Natural killer cell (primary cell): ENCODE data around the gene IGFBP2. TPM values are rescaled to one million over a fixed set of nuclear protein-coding genes. Genes with fewer than 3 reads are reported as not detected.

Experiments used
- ATAC-seq, 3 donors: fragments of 150-1000 bp in 2 of 3; fragments of 200-7000 bp in 1 of 3; cut with Tn5 transposase; 1 replicate in 1 of 3; 2 replicates in 2 of 3; pipeline ENCODE4 v1.10.0; 2021; ENCODE audit warnings: mild to moderate bottlenecking in 2 of 3, moderate library complexity in 2 of 3
- DNase-seq, 2 donors: peaks; one replicate each; pipeline versions ENCODE4 v3.0.0 to v3.0.0-alpha.2; 2013 to 2021; ENCODE audit warnings: mixed read lengths in 1 of 2
- H3K27ac ChIP-seq: one replicate; pipeline ENCODE4 v1.5.1; 2013; ENCODE audit warnings: mild to moderate bottlenecking, low read length
- H3K27me3 ChIP-seq: one replicate; pipeline ENCODE4 v1.6.1; 2013; ENCODE audit warnings: low read length; ENCODE audit not compliant: control insufficient read depth, insufficient read depth
- H3K36me3 ChIP-seq: one replicate; pipeline ENCODE4 v1.6.1; 2013; ENCODE audit warnings: low read length; ENCODE audit not compliant: control insufficient read depth, insufficient read depth
- H3K4me1 ChIP-seq: one replicate; pipeline ENCODE4 v1.6.1; 2013; ENCODE audit warnings: low read length; ENCODE audit not compliant: control insufficient read depth, insufficient read depth
- H3K4me3 ChIP-seq: one replicate; pipeline ENCODE4 v1.5.1; 2013; ENCODE audit warnings: low read length
- H3K9me3 ChIP-seq: one replicate; pipeline ENCODE4 v1.6.1; 2013; ENCODE audit warnings: low read length; ENCODE audit not compliant: control insufficient read depth, insufficient read depth
- H3K27ac Mint-ChIP-seq, 2 donors: one replicate each; pipeline ENCODE4 v1.8.0; 2022; ENCODE audit warnings: mild to moderate bottlenecking in 2 of 2, mixed read lengths in 2 of 2, moderate library complexity in 1 of 2
- H3K27me3 Mint-ChIP-seq, 2 donors: one replicate each; pipeline ENCODE4 v1.8.0; 2022; ENCODE audit warnings: low read depth in 2 of 2, mixed read lengths in 2 of 2
- H3K36me3 Mint-ChIP-seq: one replicate; pipeline ENCODE4 v1.8.0; 2022; ENCODE audit warnings: mixed read lengths
- H3K4me1 Mint-ChIP-seq, 2 donors: one replicate each; pipeline ENCODE4 v1.8.0; 2022; ENCODE audit warnings: mixed read lengths in 2 of 2
- H3K4me3 Mint-ChIP-seq: one replicate; pipeline ENCODE4 v1.8.0; 2022; ENCODE audit warnings: mild to moderate bottlenecking, moderate library complexity, mixed read lengths
- H3K9me3 Mint-ChIP-seq, 2 donors: one replicate each; pipeline ENCODE4 v1.8.0; 2022; ENCODE audit warnings: mixed read lengths in 2 of 2
- WGBS: methylation state at CpG from one replicate; pipeline ENCODE4 v1.1.7; 2013; ENCODE audit warnings: missing lambda C conversion rate; ENCODE audit not compliant: insufficient coverage; 5-methylcytosine and 5-hydroxymethylcytosine counted together
- intact Hi-C: fragments of 100-400 bp; cut with micrococcal nuclease; formaldehyde crosslinking; loops from one replicate; pipeline ENCODE4 v1.14.2; 2022
- total RNA-seq, 4 donors: library from RNA; stranded (reverse); fragments of 120-200 nt in 1 of 4; gene quantifications; one replicate each; pipeline versions ENCODE4 v1.2.3 to v1.2.4, GENCODE V29; 2013 to 2022
- TF ChIP-seq, protein P1 (sequence below): fragments of 200-600 bp; IDR thresholded peaks from one replicate; pipeline ENCODE4 v1.8.0; 2022; ENCODE audit warnings: antibody characterized with exemption

Gene IGFBP2
- total RNA-seq, 3 donors from 2014 or later (not counting 1 experiment from before 2014, with no cell fraction given) = 0.21 TPM; not detected in 2

DNA sequence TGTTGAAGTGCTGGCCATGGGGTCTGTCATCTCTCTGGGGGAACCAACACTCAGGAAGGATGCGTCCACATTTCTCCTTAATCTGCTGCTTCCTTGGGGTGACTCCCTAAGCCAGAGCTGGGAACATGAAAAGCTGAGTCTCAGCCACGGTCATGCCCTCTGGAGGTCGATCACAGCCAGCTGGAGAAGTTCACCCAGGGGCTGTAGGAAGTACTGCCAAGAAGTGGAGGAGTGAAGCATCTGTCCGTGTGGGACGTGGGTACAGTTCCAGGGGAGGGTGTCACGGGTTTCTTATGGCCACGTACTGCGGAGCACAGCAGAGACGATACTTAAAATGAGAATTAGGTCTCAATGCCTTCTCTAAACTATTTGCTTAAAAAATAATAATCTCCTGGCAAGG lies 42.4 kb upstream of the IGFBP2 start:
- Mint-ChIP-seq H3K27me3 (no peaks in the 10 kb centered on the region), H3K4me1 (peaks cover 5 to 6% of the 10 kb centered on the region in 2 donors), H3K27ac (no peak overlapping the region), H3K36me3 (no peaks in the 10 kb centered on the region), H3K4me3 (no peak overlapping the region), H3K9me3 (no peaks in the 10 kb centered on the region)
- no peak for ATAC-seq
- H3K27me3 ChIP-seq = no peaks in the 10 kb centered on the region
- no peaks in the 10 kb centered on the region for H3K4me1 ChIP-seq
- no peaks in the 10 kb centered on the region for H3K9me3 ChIP-seq
- 85% methylated on average over 9 of the region's 9 CpGs for WGBS
- intact Hi-C loops = no loop called here
- no peaks in the 10 kb centered on the region for H3K36me3 ChIP-seq
- H3K4me3 ChIP-seq = no peak overlapping the region
- TF ChIP-seq, protein P1, sequence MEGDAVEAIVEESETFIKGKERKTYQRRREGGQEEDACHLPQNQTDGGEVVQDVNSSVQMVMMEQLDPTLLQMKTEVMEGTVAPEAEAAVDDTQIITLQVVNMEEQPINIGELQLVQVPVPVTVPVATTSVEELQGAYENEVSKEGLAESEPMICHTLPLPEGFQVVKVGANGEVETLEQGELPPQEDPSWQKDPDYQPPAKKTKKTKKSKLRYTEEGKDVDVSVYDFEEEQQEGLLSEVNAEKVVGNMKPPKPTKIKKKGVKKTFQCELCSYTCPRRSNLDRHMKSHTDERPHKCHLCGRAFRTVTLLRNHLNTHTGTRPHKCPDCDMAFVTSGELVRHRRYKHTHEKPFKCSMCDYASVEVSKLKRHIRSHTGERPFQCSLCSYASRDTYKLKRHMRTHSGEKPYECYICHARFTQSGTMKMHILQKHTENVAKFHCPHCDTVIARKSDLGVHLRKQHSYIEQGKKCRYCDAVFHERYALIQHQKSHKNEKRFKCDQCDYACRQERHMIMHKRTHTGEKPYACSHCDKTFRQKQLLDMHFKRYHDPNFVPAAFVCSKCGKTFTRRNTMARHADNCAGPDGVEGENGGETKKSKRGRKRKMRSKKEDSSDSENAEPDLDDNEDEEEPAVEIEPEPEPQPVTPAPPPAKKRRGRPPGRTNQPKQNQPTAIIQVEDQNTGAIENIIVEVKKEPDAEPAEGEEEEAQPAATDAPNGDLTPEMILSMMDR = no peak
- no peak for DNase-seq
- H3K27ac ChIP-seq = no peak overlapping the region

GRCh38 chr2:216591480-216591879 lies 41.7 kb upstream of the IGFBP2 start:
- Mint-ChIP-seq H3K4me3 (no peak overlapping the region), H3K27me3 (peaks cover 0 to 5% of the 10 kb centered on the region in 2 donors), H3K36me3 (no peaks in the 10 kb centered on the region), H3K9me3 (no peaks in the 10 kb centered on the region), H3K27ac (no peak overlapping the region), H3K4me1 (peaks cover 5 to 6% of the 10 kb centered on the region in 2 donors)
- Histone ChIP-seq H3K27ac (no peak overlapping the region), H3K4me1 (no peaks in the 10 kb centered on the region), H3K27me3 (no peaks in the 10 kb centered on the region), H3K4me3 (no peak overlapping the region), H3K36me3 (no peaks in the 10 kb centered on the region), H3K9me3 (no peaks in the 10 kb centered on the region)
- 87% methylated on average over 5 of the region's 6 CpGs for WGBS
- ATAC-seq = no peak
- DNase-seq = no peak
- TF ChIP-seq, protein P1 = no peak
- intact Hi-C loops = no loop called here

- Mint-ChIP-seq H3K9me3 (no peaks in the 10 kb centered on the region), H3K36me3 (no peaks in the 10 kb centered on the region), H3K27me3 (peaks cover 6 to 14% of the 10 kb centered on the region in 2 donors), H3K4me1 (peaks cover 1 to 4% of the 10 kb centered on the region in 2 donors), H3K27ac (no peak overlapping the region), H3K4me3 (no peak overlapping the region)
- DNase-seq (no peak), ATAC-seq (no peak)
- Histone ChIP-seq H3K27me3 (no peaks in the 10 kb centered on the region), H3K4me3 (no peak overlapping the region), H3K27ac (no peak overlapping the region), H3K36me3 (no peaks in the 10 kb centered on the region), H3K4me1 (no peaks in the 10 kb centered on the region), H3K9me3 (no peaks in the 10 kb centered on the region)
- intact Hi-C loops = no loop called here
- TF ChIP-seq, protein P1 = no peak
- no CpG with 5 or more reads among the region's 1 CpG for whole genome bisulfite sequencing
Observed at GRCh38 chr2:216594081-216594480, 39.1 kb upstream of the IGFBP2 start.

DNA sequence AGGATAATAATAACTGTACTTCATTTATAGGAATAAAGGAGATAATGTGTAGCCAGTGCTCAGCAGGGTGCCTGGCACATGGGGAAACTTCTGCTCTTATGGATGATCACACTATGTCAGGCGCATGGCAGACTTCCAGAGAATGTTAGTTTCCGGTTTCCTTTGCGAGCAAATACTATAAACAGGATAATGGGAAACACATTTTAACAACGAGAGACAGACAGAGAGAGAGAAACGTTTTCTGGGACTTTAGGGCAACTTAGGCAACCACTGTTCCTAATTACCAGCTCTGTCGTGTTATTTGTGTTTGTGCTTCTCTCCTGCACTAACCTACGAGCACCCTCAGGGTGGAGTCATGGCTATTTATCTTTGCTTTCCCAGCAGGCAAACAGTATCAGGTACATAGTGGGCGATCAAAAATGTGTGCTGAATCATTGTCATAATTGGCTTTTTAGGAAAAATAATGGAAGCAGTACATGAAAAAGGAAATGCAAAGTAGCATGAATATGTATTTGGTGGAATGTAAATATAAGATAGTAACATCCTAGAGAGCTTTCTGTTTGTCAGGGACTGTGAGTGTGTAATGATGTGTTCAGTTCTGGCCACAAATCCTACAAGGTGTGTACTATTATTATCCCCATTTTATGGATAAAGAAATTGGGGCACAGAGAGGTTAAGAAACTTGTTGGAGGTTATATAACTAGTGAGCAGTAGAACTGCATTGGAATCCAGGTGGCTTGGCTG lies 36.8 kb upstream of the IGFBP2 start:
- 81% methylated on average over 8 of the region's 8 CpGs for WGBS
- no peaks in the 10 kb centered on the region for H3K4me1 Mint-ChIP-seq
- no peaks in the 10 kb centered on the region for H3K9me3 Mint-ChIP-seq
- no peak overlapping the region for H3K27ac Mint-ChIP-seq
- no peaks in the 10 kb centered on the region for H3K27me3 ChIP-seq
- H3K9me3 ChIP-seq = no peaks in the 10 kb centered on the region
- H3K36me3 Mint-ChIP-seq = no peaks in the 10 kb centered on the region
- DNase-seq (no peak), ATAC-seq (no peak)
- H3K36me3 ChIP-seq = no peaks in the 10 kb centered on the region
- H3K4me1 ChIP-seq = no peaks in the 10 kb centered on the region
- H3K4me3 ChIP-seq = no peak overlapping the region
- peaks cover 8 to 18% of the 10 kb centered on the region in 2 donors for H3K27me3 Mint-ChIP-seq
- intact Hi-C loops = no loop called here
- H3K27ac ChIP-seq = no peak overlapping the region
- H3K4me3 Mint-ChIP-seq = no peak overlapping the region
- TF ChIP-seq, protein P1 = no peak
